PC-3 (cell line): Measurements from ENCODE around the gene HCN1. TPM values are rescaled to one million over a fixed set of nuclear protein-coding genes. Genes with fewer than 3 reads are reported as not detected.
"Not testable (repeated sequence)": the region's sequence is repeated elsewhere in the genome, so short reads cannot be mapped to it uniquely, and the experiment has no call there.

Experiments
- ATAC-seq: fragments of 200-7000 bp; cut with Tn5 transposase; 2 replicates; pipeline ENCODE4 v1.9.1; 2020; ENCODE audit warnings: mild to moderate bottlenecking, moderate library complexity
- BruUV-seq: library from RNA; stranded (reverse); fragments of 400-500 nt; replicated peaks from 2 replicates; lab custom pipeline; 2021; lab: Mats Ljungman, UMichigan
- CTCF ChIA-PET: fragments of 300-600 bp; sonication (Branson Sonifier 250); formaldehyde crosslinking; loops from one replicate; lab custom pipeline; 2022; ENCODE audit warnings: antibody characterized with exemption; lab: Charles Lee
- POLR2A ChIA-PET: fragments of 300-600 bp; sonication (Branson Sonifier 250); formaldehyde crosslinking; loops from one replicate; lab custom pipeline; 2022; ENCODE audit warnings: antibody characterized with exemption; ENCODE audit not compliant: unreplicated experiment; lab: Charles Lee
- DNase-seq: peaks from one replicate; pipeline ENCODE4 v3.0.0-alpha.2; 2015
- H2AFZ ChIP-seq: fragments of 300-600 bp; sonication (generic); 2 replicates; pipeline ENCODE4 v1.6.0; 2016; ENCODE audit warnings: antibody characterized with exemption, low read length
- H3F3A ChIP-seq: fragments of 300-600 bp; sonication (generic); one replicate; pipeline ENCODE4 v1.6.0; 2017; ENCODE audit warnings: antibody characterized with exemption, low read length, control low read depth, mild to moderate bottlenecking; ENCODE audit not compliant: unreplicated experiment
- H3K27ac ChIP-seq: fragments of 300-600 bp; sonication (generic); 2 replicates; pipeline ENCODE4 v1.5.1; 2016; ENCODE audit warnings: mild to moderate bottlenecking, low read length
- H3K27me3 ChIP-seq: fragments of 300-600 bp; sonication (generic); 2 replicates; pipeline ENCODE4 v1.6.1; 2016; ENCODE audit warnings: low read length, mixed read lengths
- H3K36me3 ChIP-seq: fragments of 300-600 bp; sonication (generic); 2 replicates; pipeline ENCODE4 v1.6.1; 2016; ENCODE audit warnings: low read depth, mixed run types, low read length, mixed read lengths
- H3K4me1 ChIP-seq: fragments of 300-600 bp; sonication (generic); 2 replicates; pipeline ENCODE4 v1.5.1; 2016; ENCODE audit warnings: low read length; ENCODE audit not compliant: insufficient read depth
- H3K4me2 ChIP-seq: fragments of 300-600 bp; sonication (generic); 2 replicates; pipeline ENCODE4 v1.6.0; 2016; ENCODE audit warnings: low read length
- H3K4me3 ChIP-seq: fragments of 300-600 bp; sonication (generic); 2 replicates; pipeline ENCODE4 v1.5.1; 2016; ENCODE audit warnings: mild to moderate bottlenecking, low read length, mixed read lengths
- H3K79me2 ChIP-seq: fragments of 300-600 bp; sonication (generic); 2 replicates; pipeline ENCODE4 v1.6.1; 2017; ENCODE audit warnings: low read length, mixed read lengths
- H3K9ac ChIP-seq: fragments of 300-600 bp; sonication (generic); 2 replicates; pipeline ENCODE4 v1.6.0; 2016; ENCODE audit warnings: mild to moderate bottlenecking, low read length
- H3K9me2 ChIP-seq: fragments of 300-600 bp; sonication (generic); replicated peaks from 2 replicates; pipeline ENCODE4 v1.6.1; 2016; ENCODE audit warnings: mixed run types, low read length, mixed read lengths
- H3K9me3 ChIP-seq: fragments of 300-600 bp; sonication (generic); 2 replicates; pipeline ENCODE4 v1.6.1; 2016; ENCODE audit warnings: low read length, mixed read lengths
- H4K20me1 ChIP-seq: fragments of 300-600 bp; sonication (generic); 2 replicates; pipeline ENCODE4 v1.6.1; 2016; ENCODE audit warnings: low read length, mixed read lengths
- CTCF ChIP-seq: fragments of 300-600 bp; sonication (generic); conservative IDR thresholded peaks from 2 replicates; pipeline ENCODE4 v1.5.1; 2017; ENCODE audit warnings: antibody characterized with exemption, low read depth, mild to moderate bottlenecking, low read length
- EZH2 ChIP-seq: fragments of 300-600 bp; sonication (generic); IDR thresholded peaks from one replicate; pipeline ENCODE4 v1.6.1; 2017; ENCODE audit warnings: antibody characterized with exemption, mild to moderate bottlenecking, low read length; ENCODE audit not compliant: unreplicated experiment
- EZH2phosphoT487 ChIP-seq: fragments of 300-600 bp; sonication (generic); IDR thresholded peaks from 2 replicates; pipeline ENCODE4 v1.6.1; 2018; ENCODE audit warnings: mild to moderate bottlenecking, antibody characterized with exemption, low read length, borderline replicate concordance
- intact Hi-C: fragments of 100-400 bp; cut with micrococcal nuclease; formaldehyde crosslinking; loops from 2 replicates; pipeline ENCODE4 v1.9.0; 2023
- total RNA-seq: library from RNA; depleted of rRNA; stranded (reverse); fragments of >200 nt; gene quantifications from 2 replicates; pipeline ENCODE4 v1.2.3, GENCODE V29; 2014

HCN1 gene
- total RNA-seq, 1 experiment from 2014 or later, result not detected

GRCh38 chr5:45334939-45335338, 361.2 kb downstream of the HCN1 start:
- H3K4me1 ChIP-seq, result no peaks in the 10 kb centered on the region
- H3K4me3 ChIP-seq, result no peak overlapping the region
- no TSS peak for BruUV-seq
- no peak for ATAC-seq
- POLR2A ChIA-PET, result no interaction called here
- no peaks in the 10 kb centered on the region for H3K36me3 ChIP-seq
- H3K9ac ChIP-seq, result no peak overlapping the region
- no peak overlapping the region for H2AFZ ChIP-seq
- CTCF ChIA-PET, result no interaction called here
- H3F3A ChIP-seq, result no peaks in the 10 kb centered on the region
- no peaks in the 10 kb centered on the region for H3K9me2 ChIP-seq
- no peak overlapping the region for H3K27ac ChIP-seq
- no peak overlapping the region for H3K4me2 ChIP-seq
- no peaks in the 10 kb centered on the region for H3K79me2 ChIP-seq
- TF ChIP-seq EZH2, result no peak
- no peak for TF ChIP-seq CTCF
- TF ChIP-seq EZH2phosphoT487, result no peak
- H4K20me1 ChIP-seq, result no peaks in the 10 kb centered on the region
- intact Hi-C loops, result no loop called here
- DNase-seq, result no peak
- no peaks in the 10 kb centered on the region for H3K27me3 ChIP-seq
- peaks cover 12% of the 10 kb centered on the region; the same call in 1 of the 2 replicates for H3K9me3 ChIP-seq

GRCh38 chr5:45312627-45313026, 383.6 kb downstream of the HCN1 start:
- H3K9ac ChIP-seq, H3K4me3 ChIP-seq, DNase-seq, BruUV-seq, ATAC-seq, H4K20me1 ChIP-seq, H3K36me3 ChIP-seq, H3K27me3 ChIP-seq, CTCF ChIA-PET, H3K4me2 ChIP-seq, H2AFZ ChIP-seq, H3F3A ChIP-seq, H3K27ac ChIP-seq, POLR2A ChIA-PET, intact Hi-C loops, H3K9me2 ChIP-seq, H3K4me1 ChIP-seq, H3K79me2 ChIP-seq: not testable (repeated sequence)
- H3K9me3 ChIP-seq, result peaks cover 12% of the 10 kb centered on the region; the same call in 1 of the 2 replicates

- ATAC-seq, result no peak
- no peaks in the 10 kb centered on the region for H3K27me3 ChIP-seq
- H3K27ac ChIP-seq, result no peak overlapping the region
- DNase-seq, result no peak
- H3K4me2 ChIP-seq, result no peak overlapping the region
- H3K79me2 ChIP-seq, result no peaks in the 10 kb centered on the region
- intact Hi-C loops, result no loop called here
- peaks cover 20% of the 10 kb centered on the region; the same call in 1 of the 2 replicates for H3K9me3 ChIP-seq
- H3K36me3 ChIP-seq, result no peaks in the 10 kb centered on the region
- H3K4me1 ChIP-seq, result no peaks in the 10 kb centered on the region
- no peaks in the 10 kb centered on the region for H3F3A ChIP-seq
- H3K9ac ChIP-seq, result no peak overlapping the region
- TF ChIP-seq EZH2 (no peak), EZH2phosphoT487 (no peak), CTCF (no peak)
- H3K9me2 ChIP-seq, result no peaks in the 10 kb centered on the region
- CTCF ChIA-PET, result no interaction called here
- no TSS peak for BruUV-seq
- no peaks in the 10 kb centered on the region for H4K20me1 ChIP-seq
- POLR2A ChIA-PET, result no interaction called here
- no peak overlapping the region for H2AFZ ChIP-seq
- no peak overlapping the region for H3K4me3 ChIP-seq
Measured at GRCh38 chr5:45295231-45295630, 400.9 kb downstream of the HCN1 start.
